Stimulated activated CD4-positive, alpha-beta T cell treated with anti-CD3 and anti-CD28 coated beads, Interleukin-2, amount 100 ng/mL, for 4 hours (primary cell): ENCODE results near the gene IGSF8.

Source experiments
- DNase-seq: peaks from one replicate; pipeline ENCODE4 v3.0.0-alpha.2; 2020; ENCODE audit warnings: low read depth

IGSF8 gene, protein sequence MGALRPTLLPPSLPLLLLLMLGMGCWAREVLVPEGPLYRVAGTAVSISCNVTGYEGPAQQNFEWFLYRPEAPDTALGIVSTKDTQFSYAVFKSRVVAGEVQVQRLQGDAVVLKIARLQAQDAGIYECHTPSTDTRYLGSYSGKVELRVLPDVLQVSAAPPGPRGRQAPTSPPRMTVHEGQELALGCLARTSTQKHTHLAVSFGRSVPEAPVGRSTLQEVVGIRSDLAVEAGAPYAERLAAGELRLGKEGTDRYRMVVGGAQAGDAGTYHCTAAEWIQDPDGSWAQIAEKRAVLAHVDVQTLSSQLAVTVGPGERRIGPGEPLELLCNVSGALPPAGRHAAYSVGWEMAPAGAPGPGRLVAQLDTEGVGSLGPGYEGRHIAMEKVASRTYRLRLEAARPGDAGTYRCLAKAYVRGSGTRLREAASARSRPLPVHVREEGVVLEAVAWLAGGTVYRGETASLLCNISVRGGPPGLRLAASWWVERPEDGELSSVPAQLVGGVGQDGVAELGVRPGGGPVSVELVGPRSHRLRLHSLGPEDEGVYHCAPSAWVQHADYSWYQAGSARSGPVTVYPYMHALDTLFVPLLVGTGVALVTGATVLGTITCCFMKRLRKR

DNA sequence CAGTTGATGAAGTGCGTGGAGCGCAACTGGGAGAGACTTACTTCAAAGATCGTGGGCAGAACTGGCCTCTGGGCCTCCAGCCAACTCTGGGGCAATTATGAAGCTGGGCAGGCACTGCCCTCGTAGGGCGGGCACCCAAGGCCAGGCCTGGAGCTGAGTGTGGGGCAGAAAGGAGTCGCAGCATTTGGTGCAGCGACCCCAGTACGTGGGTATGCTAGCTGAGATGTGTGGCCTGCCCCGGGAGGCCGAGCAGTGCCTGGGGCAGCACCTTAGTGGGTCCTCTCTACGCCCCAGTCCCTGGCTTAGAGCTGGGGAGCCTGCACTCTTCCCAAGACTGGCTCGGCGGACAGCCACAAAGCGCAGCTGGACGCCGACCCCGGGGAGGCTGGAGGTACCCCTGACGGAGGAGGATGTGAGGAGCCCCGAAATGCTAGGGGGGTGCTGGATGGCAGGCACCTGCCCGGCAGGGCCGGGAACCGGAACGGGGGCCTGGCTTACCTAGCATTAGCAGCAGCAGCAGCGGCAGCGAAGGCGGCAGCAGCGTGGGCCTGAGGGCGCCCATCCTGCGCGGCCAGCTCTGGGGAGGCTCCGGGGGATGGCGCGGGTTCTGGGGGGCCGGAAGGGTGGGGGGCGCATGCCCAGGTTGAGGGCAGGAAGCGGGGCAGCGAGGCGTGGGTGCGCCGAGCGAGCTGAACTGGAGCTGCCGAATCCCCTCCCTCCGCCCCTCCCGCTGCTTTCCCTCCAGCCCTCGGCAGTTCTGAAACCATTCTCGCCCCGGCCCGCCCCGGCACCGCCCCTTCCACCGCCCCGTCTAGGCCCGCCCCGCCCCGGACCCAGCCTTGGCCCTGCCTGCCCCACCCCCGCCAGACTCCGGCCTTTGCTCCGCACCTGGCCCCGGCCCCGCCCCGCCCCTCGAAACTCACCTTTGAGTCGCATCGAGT is at the start of gene IGSF8:
IGSF8 (minus strand) TSS at position 709 of the 941 bp plus-strand sequence; CDS start at position 562, 147 bp downstream.
- DNase-seq: peak; percentile 84

DNA sequence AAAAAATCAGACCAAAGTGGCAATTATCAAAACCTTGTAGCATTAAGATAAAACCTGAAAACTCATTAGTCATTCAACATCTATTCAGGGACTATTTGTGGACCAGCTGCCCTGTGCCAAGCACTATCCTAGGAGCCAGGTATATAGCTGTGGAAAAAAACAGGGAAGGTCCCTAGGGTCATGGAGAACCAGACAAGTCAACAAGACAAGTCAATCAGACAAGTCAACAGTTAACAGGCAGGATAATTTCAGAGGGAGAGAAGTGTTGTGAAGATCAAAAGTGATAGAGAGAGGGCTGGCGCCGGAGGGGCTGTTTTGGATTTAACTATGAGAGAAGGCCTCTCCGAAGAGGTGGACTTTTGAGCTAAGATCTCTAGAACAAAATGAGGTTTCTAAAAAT is 49.7 kb upstream of the IGSF8 start:
- DNase-seq: no peak

- no peak for DNase-seq
These were observed 47.7 kb upstream of the IGSF8 start for GRCh38 chr1:160146107-160146506.

GRCh38 chr1:160144921-160145320 is 46.5 kb upstream of the IGSF8 start:
- no peak for DNase-seq

- no peak for DNase-seq
These were observed 45.3 kb upstream of the IGSF8 start for GRCh38 chr1:160143695-160144094.

GRCh38 chr1:160139840-160140239 is 41.4 kb upstream of the IGSF8 start:
- DNase-seq: no peak

DNA sequence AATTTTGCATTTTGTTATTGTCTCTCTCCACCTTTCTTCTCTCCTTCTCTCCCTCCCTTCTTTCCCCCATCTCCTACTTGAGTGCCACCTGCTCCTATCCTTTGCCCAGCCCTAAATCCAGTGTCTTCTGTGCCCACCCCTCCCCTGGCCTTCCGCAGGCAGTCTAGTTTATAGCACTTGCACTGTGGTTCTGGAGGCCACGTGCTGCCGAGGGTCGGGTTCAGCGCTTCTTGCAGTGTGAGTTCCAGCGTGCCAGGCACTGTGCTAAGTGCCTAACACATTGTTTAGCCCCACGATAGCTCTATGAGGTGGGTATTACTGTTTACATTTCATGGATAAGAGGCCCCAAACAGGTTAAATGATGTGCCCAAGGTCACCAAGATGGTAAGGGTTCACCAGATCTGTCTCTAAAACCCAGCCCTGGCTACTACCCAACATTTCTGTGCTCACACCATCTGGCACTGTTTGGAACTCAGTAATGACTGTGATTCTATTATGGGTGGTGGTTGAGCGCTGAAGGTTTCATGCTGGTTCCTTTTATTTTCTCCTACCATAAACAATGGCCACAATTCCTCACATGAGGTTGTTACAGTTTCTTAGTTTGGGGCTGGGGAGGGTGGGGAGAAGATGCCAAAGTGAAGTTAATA is 38.9 kb upstream of the IGSF8 start:
- DNase-seq: no peak

DNA sequence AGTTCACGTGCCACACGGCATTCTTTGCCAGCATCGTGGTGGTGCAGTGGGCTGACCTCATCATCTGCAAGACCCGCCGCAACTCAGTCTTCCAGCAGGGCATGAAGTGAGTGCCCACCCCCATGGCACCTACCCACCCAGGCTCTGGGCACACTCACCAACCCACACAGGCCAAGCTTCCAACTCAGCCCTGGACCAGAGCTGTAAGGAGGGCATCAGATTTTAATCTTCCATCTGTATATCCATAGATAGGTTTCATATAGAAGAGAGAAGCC is 38.4 kb upstream of the IGSF8 start:
- no peak for DNase-seq

DNA sequence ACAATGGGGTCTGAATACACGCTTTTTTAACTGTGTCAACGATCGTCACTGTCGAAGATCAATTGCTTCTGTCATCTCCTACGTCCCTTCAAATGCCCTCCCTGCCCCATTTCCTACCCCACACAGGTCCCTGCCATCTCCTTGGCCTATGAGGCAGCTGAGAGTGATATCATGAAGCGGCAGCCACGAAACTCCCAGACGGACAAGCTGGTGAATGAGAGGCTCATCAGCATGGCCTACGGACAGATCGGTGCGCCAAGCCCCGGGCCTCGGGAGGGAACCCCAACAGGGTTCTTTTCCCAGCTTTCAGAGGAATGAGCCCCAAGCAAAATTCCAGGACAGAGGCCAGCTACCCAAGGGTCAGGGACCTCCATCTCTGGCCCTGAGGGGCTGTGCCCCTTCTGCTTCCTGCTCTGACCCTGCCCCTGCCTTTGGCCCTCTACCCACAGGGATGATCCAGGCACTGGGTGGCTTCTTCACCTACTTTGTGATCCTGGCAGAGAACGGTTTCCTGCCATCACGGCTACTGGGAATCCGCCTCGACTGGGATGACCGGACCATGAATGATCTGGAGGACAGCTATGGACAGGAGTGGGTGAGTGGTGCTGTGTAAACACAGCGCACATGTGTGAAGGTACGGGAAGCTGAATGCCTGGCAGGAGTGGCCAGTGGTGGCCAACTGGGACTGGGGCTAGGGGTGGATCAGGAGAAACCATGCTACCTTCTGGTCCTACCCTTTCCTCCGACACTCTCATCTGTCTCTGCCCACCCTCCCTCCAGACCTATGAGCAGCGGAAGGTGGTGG is 37.9 kb upstream of the IGSF8 start:
- DNase-seq: no peak

GRCh38 chr1:160134791-160135572 is 36.6 kb upstream of the IGSF8 start:
- no peak for DNase-seq

- no peak for DNase-seq
These were observed 35.8 kb upstream of the IGSF8 start for GRCh38 chr1:160133990-160134770.

DNA sequence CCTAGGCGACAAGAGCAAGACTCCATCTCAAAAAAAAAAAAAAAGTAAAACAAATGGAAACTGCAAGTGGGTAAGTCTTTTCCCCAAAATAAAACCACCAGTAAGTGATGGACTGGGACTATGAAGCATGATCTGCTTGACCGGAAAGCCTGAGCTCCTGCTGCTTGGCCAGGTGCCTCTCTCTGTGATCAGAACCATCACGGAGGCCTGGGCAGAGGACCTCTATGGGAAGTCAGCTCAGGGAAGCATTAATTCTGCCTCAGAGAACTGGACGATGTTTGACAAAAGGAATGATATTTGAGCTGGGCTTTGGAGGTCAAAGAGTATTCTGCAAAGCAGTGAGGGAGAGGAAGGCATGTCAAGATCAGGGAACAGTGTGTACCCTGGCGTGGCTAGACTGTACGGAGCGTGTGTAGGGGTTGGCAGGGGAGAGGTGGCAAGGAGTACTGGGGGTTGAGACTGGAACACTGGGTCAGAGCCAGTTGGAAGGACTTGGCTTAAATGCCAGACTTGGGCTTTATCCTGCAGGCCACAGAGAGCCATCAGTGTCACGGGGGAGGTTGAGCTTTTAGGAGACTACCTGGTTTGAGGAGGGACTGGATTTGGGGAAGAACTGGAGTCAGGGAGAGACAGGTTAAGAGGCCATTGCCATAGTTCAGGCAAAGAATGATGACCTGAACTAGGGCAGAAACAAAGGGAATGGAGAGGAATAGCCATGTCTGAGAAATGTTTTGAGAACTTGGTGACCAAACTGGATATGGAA is 33.6 kb upstream of the IGSF8 start:
- DNase-seq: no peak

- no peak for DNase-seq
These were observed 32.5 kb upstream of the IGSF8 start for GRCh38 chr1:160130939-160131338.

DNA sequence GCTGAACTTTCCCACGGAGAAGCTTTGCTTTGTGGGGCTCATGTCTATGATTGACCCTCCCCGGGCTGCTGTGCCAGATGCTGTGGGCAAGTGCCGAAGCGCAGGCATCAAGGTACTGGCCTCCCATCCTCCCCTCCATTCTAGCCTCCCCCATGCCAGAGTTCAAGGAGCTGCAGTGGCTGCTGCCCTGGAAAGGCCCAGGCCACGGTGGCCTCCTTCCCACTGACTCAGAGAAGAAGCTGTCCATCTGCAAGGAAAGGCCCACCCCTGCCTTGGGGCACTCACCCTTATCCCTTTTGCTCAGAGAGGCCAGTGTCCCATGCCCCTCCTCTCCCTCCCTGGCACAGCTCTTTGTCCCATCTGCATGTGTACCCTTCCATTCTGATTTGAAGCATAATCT is 32.1 kb upstream of the IGSF8 start:
- no peak for DNase-seq

GRCh38 chr1:160129966-160130365 is 31.5 kb upstream of the IGSF8 start:
- no peak for DNase-seq

- DNase-seq: no peak
These were observed 31.1 kb upstream of the IGSF8 start for GRCh38 chr1:160129558-160129957.

GRCh38 chr1:160129046-160129445 is 30.6 kb upstream of the IGSF8 start:
- no peak for DNase-seq

GRCh38 chr1:160128636-160129035 is 30.2 kb upstream of the IGSF8 start:
- no peak for DNase-seq
